Measurements from ENCODE around the gene MZT2A. TPM values are rescaled to one million over a fixed set of nuclear protein-coding genes. Genes with fewer than 3 reads are reported as not detected.
"Not testable (repeated sequence)": the region's sequence is repeated elsewhere in the genome, so short reads cannot be mapped to it uniquely, and the experiment has no call there.

The MZT2A gene
- total RNA-seq, 1 donor = 52.7 TPM

- H3K4me3 ChIP-seq (ENCODE audit: low read depth, low read length); DNase-seq (ENCODE audit: low read depth): not testable (repeated sequence)
Measured at GRCh38 chr2:131525256-131525655, 33.1 kb upstream of the MZT2A start.

- TF ChIP-seq CTCF (IDR thresholded peaks at IDR 0.05; ENCODE audit: insufficient read depth, low read depth, low read length) = no peak
- no peak for DNase-seq (ENCODE audit: low read depth)
- no peak overlapping the region for H3K4me3 ChIP-seq (ENCODE audit: low read depth, low read length)
Measured at GRCh38 chr2:131521961-131522781, 30.0 kb upstream of the MZT2A start.

GRCh38 chr2:131521524-131521923 is 29.3 kb upstream of the MZT2A start:
- not testable (repeated sequence) for H3K4me3 ChIP-seq (ENCODE audit: low read depth, low read length); DNase-seq (ENCODE audit: low read depth)

- no peak overlapping the region for H3K4me3 ChIP-seq (ENCODE audit: low read depth, low read length)
- TF ChIP-seq CTCF (IDR thresholded peaks at IDR 0.05; ENCODE audit: insufficient read depth, low read depth, low read length) = no peak
- DNase-seq (ENCODE audit: low read depth) = no peak
Measured at GRCh38 chr2:131520526-131520925, 28.3 kb upstream of the MZT2A start.

GRCh38 chr2:131519871-131520470 is 27.8 kb upstream of the MZT2A start:
- DNase-seq (ENCODE audit: low read depth); H3K4me3 ChIP-seq (ENCODE audit: low read depth, low read length): not testable (repeated sequence)

- TF ChIP-seq CTCF (IDR thresholded peaks at IDR 0.05; ENCODE audit: insufficient read depth, low read depth, low read length) = no peak
Measured at GRCh38 chr2:131519466-131519865, 27.3 kb upstream of the MZT2A start.

GRCh38 chr2:131518531-131518930 is 26.3 kb upstream of the MZT2A start:
- not testable (repeated sequence) for H3K4me3 ChIP-seq (ENCODE audit: low read depth, low read length); DNase-seq (ENCODE audit: low read depth)

More at GRCh38 chr2:131519466-131519865, 27.3 kb upstream of the MZT2A start:
- DNase-seq (ENCODE audit: low read depth) = no peak
- H3K4me3 ChIP-seq (ENCODE audit: low read depth, low read length) = no peak overlapping the region

- H3K4me3 ChIP-seq (ENCODE audit: low read depth, low read length); DNase-seq (ENCODE audit: low read depth): not testable (repeated sequence)
Measured at GRCh38 chr2:131517856-131518255, 25.7 kb upstream of the MZT2A start.

- TF ChIP-seq CTCF (IDR thresholded peaks at IDR 0.05; ENCODE audit: insufficient read depth, low read depth, low read length) = no peak
- no peak for DNase-seq (ENCODE audit: low read depth)
- H3K4me3 ChIP-seq (ENCODE audit: low read depth, low read length) = no peak overlapping the region
Measured at GRCh38 chr2:131517106-131517831, 25.1 kb upstream of the MZT2A start.

GRCh38 chr2:131516621-131517020 is 24.4 kb upstream of the MZT2A start:
- not testable (repeated sequence) for H3K4me3 ChIP-seq (ENCODE audit: low read depth, low read length); DNase-seq (ENCODE audit: low read depth)

Data from fibroblast of villous mesenchyme (primary cell).